NCI-H2171 (cell line): ENCODE measurements around the gene FAF2.
"Not testable (repeated sequence)": the region's sequence is repeated elsewhere in the genome, so short reads cannot be mapped to it uniquely, and the experiment has no call there.

Source experiments
- DNase-seq: peaks from one replicate; lab custom pipeline; 2025; lab: John Stamatoyannopoulos, UW

FAF2 gene

DNA sequence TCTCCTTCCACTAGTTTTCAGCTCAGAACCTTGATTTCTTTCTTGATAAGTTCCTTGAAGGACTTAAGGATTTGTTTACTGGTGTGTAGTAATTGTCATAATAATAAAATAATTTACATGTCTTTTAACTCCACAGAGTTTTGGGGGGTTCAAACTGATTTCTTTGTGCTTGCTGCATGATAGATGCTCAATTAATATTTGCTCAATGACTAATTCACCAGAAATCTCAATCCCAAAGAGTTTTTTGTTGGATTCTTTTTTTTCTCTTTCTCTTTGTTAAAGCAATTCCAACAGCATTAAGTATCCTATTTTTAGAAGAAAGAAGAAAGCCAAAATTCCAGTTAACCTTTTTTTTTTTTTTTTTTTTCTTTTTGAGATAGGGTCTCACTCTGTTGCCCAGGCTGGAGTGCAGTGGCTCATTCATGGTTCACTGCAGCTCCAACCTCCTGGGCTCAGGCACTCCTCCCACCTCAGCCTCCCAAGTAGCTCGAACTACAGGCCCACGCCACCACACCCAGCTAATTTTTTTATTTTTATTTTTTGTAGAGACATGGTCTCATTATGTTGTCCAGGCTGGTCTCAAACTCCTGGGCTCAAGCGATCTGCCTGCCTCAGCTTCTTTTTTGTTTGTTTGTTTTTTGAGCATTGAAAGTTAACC lies 10.8 kb downstream of the FAF2 start:
- DNase-seq, result no peak

DNA sequence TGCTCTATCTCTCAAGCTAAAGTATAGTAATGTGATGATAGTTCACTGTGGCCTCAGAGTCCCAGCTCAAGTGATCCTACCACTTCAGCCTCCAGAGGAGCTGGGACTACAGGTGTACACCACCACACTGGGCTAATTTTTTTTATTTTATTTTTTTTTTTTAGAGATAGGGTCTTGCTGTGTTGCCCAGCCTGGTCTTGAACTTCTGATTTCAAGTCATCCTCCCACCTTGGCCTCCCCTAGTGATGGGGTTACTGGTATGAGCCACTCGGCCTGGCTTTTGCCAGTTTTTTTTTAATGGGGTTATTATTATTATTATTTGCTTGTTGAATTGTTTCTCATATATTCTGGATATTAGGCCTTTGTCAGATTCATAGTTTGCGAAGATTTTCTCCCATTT lies 13.2 kb downstream of the FAF2 start:
- DNase-seq, result no peak

DNA sequence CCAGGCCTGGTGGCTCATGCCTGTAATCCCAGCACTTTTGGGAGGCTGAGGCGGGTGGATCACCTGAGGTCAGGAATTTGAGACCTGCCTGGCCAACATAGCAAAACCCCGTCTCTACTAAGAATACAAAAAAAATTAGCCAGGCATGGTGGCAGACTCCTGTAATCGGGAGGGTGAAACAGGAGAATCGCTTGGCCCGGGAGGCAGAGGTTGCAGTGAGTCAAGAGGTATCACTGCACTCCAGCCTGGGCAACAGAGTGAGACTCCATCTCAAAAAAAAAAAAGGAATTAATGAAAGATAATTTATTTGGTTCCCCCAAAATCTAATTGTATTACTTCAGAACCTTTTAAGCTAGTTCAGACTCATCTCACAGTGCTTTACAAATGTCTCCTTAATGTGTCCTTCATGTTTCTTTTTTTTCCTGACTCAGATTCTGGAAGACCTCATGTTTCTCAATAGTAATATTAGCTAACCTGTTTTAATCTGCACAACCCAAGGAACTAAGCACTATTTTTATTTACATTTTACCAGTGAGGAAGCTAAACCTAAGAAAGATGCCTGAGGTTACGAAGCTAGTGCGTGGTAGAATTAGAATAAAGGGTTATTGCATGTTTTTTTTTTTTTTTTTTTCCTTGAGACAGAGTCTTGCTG lies 15.1 kb downstream of the FAF2 start:
- DNase-seq, result no peak

DNA sequence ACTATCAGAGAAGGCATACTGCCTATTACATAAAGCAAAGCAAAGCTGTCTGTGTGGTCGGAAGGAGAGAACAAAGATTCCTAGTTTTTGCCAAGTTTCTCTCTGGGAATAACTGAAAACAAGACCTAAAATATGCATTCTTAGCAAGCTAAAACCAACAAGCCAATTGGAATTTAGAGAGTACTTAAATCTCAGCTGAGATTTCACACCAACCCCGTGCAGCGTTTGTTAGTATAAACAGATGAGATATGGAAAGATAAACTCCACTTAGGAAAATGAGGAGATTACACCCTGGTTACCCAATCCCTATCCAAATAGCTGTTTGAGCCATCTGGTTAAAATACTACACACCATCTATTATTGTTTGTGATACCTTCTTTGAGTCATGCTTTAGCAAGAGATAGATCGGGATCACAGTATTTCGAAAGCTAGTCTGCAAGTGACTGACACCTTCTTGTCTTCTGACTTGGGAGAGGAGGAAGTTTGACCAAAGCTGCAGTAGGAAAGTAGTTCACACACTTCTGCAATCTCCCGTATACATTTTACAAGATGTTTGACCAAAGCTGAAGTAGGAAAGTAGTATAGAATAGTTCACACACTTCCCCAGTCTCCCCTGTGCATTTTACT lies 18.2 kb downstream of the FAF2 start:
- no peak for DNase-seq

DNA sequence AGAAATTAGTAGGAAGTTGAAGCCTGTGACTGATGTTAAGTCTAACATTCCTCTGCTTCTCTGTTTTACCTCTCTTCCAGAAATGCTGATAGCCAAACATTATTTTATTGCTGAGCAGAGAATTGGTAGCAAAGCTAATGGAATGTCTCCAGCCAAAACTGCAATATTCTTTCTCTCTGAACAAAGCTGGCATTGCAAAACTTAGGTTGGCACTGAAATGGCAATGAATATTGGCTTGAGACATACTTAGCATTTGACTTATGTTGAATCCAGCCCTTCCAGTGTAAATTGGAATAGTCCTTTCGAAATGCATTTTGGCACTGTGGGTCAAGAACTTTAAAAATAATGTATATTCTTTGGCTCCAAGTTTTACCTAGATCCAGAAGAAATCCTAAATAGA lies 21.1 kb downstream of the FAF2 start:
- DNase-seq, result no peak

DNA sequence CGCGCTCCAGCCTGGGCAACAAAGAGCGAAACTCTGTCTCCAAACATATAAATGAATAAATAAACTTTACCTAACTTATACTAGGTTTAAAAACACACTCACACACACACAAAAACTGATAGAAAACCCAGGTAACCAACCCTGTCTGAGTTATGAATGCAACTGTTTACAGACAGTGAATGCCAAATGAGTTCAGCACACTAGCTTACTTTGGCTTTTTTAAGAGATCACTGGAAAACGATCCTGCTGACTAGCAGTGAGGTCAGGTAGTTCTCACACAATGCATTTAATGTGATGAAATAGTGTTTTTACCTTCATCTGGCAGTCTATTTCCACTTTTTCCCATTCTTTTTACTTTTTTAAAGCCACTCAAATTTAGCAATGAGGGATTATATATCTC lies 22.4 kb downstream of the FAF2 start:
- no peak for DNase-seq

DNA sequence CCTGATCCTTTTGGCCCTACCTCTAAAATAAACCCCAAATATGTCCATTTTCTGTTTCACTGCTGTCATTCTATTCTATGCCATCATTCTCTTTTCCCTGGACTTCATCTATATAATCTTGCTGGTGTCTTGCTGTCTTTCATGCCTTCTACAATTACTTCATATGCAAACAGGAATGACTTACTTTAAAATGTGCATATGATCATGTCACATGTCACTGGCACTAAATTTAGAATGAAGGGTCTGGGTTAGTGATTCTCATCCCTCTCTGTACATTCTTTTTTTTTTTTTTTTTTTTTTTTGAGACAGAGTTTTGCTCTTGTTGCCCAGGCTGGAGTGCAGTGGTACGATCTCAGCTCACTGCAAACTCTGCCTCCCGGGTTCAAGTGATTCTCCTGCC lies 22.9 kb downstream of the FAF2 start:
- no peak for DNase-seq

DNA sequence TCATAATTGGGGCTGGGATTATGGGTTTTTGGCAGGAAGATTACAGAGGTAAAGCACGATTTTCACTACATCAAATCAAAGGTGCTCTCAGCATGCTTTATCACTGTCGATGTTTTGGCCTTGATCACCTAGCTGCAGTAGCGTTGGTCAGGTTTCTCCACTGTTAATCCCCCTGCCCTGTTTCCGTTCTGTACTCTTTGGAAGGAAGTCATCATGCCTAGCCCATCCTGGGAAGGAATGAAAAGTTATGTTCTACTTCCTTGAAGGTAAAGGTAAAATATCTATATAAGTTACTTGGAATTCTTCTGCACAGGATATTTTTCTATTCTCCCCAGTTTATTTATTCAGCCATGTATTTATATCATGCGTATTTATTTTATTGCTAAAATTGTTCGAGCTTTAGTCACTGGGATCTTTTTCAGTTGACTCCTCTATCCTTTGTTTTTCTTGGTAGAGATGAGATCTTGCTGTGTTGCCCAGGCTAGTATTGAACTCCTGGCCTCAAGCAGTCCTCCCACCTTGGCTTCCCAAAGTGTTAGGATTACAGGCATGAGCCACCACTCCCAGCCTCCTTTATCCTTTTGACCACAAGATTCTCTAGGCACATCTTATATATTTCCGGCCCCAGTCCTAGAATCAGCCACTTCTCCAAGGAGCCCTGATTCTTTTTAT lies 25.3 kb downstream of the FAF2 start:
- DNase-seq, result no peak

DNA sequence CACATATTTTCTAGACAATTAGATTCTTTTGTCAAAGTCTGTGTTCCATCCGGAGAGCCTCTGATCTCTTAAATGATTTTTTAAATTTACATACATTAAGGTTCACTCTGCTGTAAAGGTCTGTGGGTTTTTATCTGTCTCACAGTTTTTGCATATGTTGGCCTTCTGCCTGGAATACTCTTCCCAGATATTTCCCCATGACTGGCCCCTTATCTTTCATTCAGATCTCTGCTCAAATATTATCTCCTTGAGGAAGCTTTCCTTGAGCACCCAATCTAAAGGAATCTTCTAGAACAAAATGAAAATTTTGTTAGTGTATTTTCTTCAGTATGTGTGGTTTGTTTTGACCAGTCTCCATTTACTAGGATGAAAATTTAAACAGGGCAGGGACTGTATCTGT lies 26.3 kb downstream of the FAF2 start:
- no peak for DNase-seq

DNA sequence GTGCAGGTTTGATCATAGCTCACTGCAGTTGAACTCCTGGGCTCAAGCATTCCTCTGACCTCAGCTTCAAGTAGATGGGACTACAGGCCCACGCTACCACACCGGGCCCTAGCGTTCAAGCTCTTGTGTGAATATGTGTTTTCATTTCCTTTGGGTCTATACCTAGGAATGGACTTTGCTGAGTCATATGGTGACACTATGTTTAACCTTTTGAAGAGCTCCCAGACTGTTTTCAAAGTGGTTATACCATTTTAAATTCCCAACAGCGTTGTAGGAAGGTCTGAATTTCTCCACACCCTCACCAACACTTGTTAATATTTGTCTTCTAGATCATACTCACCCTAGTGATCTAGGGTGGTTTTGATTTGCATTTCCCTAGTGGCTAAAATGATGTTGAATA lies 33.5 kb downstream of the FAF2 start:
- DNase-seq, result no peak

DNA sequence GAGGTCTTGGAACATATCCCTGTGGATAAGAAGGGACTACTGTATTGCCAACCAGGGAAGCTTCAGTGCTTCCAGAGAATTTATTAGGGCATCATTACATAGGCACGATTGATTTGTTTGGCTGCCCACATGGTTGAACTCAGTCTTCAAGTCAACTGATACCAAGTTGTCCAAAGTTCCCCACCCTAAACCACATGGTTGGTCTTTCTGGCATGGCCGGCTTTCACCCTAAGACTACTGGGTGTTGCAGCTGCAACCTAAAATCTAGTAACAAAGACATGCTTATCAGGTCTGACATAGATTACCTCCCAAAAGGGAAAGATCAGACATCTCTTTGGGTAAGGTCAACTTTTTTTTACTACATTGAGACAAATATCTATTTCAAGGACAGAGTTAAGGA lies 37.0 kb downstream of the FAF2 start:
- no peak for DNase-seq

DNA sequence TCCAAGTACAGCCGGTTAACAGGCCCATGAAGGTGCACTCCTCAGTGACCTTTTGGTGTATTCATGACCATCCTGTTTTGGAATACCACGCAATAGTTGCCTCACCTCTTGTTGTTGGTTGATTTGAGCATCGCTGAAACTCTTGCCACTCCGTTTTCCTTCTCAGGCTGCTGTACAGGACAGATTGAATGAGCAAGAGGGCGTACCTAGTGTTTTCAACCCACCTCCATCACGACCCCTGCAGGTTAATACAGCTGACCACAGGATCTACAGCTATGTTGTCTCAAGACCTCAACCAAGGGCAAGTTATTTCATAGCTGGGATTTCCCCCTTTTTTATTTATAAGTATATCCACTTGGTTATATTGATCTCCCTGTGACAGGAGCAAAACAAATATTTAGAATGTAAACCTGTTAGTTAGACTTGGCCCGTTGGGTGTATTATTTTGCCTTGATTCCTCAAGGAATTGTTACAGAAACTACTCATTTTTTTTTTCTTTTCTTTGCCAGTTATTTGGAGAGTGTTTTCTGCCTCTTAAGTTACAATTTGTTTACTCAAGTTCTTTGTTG lies 38.1 kb downstream of the FAF2 start:
- no peak for DNase-seq

DNA sequence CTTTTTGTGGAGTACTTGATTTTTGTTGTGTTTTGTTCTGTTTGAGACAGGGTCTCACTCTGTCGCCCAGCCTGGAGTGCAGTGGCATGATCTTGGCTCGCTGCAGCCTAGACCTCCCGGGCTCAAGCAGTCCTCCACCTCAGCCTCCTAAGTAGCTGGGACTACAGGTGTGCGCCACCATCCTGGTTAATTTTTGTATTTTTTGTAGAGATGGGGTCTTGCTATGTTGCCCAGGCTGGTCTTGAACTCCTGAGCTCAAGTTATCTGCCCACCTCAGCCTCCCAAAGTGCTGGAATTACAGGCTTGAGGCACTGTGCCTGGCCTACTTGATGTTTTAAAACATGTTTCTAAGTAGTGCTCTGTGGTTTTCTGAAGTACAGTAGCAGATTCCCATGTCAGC lies 39.0 kb downstream of the FAF2 start:
- DNase-seq, result not testable (repeated sequence)

DNA sequence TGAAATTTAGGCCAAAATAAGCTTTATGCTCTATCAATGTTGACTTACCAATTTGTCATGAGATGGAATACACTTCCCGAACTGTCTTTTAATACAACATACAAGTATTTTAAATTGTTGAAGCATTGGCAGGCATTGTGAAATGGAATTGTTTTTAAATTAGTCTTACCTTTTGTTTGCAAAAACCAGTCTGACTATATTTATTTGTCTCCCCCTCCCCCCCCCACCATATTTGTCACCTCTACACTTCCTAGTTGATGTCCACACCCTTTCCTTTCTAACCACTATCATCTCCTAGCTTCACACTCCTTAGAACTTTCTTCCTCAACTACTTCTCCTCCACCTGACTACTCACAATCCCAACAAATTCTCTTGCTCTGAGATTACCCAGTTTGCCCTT lies 40.9 kb downstream of the FAF2 start:
- no peak for DNase-seq

DNA sequence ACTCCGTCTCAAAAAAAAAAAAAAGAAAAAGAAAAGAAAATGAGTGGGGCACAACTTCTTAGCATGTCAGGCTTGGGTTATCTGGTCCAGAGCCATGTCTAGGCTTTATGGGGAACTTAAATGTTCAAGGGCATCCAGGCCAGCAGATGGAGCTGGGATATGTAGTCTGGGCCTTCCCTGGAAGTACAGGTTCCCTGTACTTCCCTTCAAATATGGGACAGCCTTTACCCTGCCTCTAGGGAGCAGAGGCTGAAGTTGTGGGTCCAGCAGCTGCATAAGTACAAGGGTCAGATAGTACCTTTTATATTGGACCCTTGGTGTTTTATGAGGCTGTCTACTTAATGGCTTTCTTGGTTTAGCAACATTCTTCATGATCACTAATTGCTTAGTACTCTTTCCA lies 42.1 kb downstream of the FAF2 start:
- no peak for DNase-seq

DNA sequence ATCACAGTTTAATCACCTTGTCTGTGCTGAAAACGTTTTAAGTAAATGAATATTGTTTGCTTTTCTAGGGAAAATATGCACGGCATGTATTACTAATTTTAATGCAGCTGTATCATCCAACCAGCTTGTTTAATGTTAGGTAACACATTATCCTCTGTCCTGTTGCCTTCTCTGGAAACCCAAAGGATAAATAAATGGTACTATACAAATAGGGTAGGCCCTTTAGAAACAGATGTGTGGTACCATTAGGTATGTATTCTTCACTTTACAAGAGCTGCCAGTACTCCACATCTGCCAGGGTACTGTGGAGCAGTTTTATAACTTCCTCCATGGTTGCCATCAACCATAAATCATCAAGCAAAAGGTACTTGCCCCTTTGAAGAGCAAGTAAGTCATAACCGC lies 42.9 kb downstream of the FAF2 start:
- no peak for DNase-seq

DNA sequence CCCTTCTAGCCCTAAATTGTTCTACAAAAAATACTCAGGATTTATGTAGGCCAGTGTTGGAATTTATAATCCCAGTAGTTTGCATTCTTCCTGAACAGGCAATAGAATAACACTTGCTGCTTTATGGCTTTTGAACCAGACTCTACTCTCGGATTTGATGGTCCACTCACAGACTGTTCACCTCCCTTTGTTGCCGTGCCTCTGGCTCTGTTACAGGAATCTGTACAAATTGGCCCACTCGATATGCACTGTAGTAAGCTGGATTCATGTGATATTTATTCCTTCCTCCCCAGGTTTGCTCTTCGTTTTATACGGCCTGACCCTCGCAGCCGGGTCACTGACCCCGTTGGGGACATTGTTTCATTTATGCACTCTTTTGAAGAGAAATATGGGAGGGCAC lies 43.7 kb downstream of the FAF2 start:
- no peak for DNase-seq

DNA sequence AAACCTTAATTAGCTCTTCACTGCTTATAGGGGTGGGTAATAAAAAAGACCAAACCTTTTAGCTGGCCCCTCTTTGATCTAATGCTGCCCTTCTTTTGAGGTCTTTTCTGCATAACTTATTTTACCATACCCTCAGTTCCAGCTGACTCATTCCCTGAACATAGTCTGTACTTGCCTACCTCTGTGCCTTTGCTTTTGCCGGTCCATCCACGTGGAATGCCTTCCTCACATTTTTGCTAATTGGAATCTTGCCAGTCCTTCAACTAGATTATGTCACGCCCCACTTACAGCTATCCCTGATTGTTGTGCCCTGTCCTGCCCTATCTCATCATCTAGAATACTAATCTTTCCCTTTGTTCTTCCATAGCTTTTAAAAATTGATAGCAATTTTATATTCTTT lies 44.2 kb downstream of the FAF2 start:
- DNase-seq, result no peak

DNA sequence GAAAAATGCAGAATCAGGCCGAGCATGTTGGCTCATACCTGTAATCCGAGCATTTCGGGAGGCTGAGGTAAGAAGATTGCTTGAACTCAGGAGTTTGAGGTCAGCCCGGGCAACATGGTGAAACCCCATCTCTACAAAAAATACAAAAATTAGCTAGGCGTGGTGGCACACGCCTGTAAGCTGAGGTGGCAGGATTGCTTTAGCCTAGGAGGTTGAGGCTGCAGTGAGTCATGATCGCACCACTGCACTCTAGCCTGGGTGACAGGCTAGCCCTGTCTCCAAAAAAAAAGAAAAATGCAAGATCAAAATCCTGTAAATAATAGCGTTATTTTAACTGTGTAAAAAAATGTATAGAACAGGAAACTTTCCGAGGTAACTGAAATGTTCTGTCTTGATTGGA lies 49.7 kb downstream of the FAF2 start:
- DNase-seq, result no peak

DNA sequence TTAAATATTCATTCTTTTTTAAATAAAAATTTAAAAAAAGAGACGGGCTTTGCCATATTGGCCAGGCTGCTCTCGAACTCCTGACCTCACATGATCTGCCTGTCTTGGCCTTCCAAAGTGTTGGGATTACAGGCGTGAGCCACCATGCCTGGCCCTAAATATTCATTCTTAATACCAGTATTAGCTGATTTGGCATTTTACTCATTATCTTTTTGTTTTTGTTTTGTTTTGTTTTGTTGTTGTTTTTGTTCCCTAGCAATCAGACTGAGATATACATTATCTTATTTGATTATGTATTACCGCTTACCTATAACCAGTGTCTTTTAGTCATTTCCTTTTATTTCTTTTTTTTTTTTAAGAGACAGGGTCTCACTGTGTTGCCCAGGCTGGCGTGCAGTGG lies 51.1 kb downstream of the FAF2 start:
- no peak for DNase-seq

DNA sequence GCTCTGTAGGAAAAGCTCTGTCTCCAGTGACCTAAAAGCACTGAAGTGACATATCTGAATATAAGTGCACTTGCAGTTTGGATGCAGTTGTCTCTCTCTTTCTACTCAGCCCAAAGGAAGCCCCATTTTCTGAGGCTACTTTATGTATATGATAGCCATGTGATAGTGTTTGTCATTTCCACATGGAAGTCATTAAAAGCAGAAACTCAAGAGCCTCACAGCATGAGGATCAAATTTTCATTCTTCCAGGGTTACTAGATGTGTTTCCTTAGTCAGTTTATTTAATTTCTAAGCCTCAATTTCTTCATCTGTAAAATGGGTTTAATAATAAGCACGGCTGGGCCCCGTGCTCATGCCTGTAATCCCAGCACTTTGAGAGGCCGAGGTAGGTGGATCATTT lies 52.3 kb downstream of the FAF2 start:
- DNase-seq, result no peak

DNA sequence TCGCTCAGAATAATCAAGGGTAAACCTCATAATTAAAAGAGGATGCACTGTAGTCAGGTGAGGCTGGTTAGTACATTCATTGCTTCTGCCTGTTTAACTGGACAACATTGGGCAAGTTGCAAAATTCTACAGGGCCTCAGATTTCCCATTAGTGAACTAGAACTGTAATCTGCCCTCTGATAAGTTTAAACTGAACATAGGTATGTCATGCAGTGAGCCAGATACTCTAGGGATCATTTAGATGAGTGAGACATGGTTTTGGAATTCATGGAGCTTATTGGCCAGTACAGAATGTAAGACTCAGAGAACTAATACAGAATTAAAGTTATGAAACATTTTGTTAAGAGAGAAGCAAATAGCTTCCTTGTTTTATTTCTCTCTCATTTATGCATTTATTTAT lies 53.1 kb downstream of the FAF2 start:
- DNase-seq, result no peak

DNA sequence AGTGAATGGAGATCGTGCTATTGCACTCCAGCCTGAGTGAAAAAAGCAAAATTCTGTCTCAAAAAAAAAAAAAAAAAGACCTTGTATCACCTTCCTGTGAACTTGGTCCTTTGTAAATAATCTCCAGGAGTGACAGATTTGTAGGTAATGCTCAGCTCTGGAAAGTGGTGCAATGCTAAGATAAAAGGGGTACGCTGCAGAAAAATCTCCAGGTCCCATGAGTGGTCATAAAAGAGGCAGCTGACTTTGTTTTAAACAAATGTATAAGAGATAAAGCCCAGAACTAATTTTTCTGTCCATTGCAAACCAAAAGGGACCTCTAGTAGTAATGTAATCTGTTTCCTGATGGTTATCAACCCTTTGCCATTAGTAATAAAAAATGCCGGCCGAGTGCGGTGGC lies 55.3 kb downstream of the FAF2 start:
- DNase-seq, result no peak
